ENCODE measurements around the gene C17orf107. TPM values are rescaled to one million over a fixed set of nuclear protein-coding genes. Genes with fewer than 3 reads are reported as not detected.

Gene C17orf107
- polyA plus RNA-seq, 1 donor from 2014 or later = 0.45 TPM

GRCh38 chr17:4897785-4898184, 1.6 kb upstream of the C17orf107 start:
- Histone ChIP-seq H3K27ac (ENCODE audit: low read length) (no peak overlapping the region), H3K27me3 (ENCODE audit: insufficient read depth, low read depth, low read length) (no peaks in the 10 kb centered on the region), H3F3A (ENCODE audit: insufficient read depth, low read length, poor library complexity, severe bottlenecking) (no peaks in the 10 kb centered on the region), H3K79me2 (replicated peaks; ENCODE audit: insufficient read depth, low read length) (no peaks in the 10 kb centered on the region), H3K4me3 (ENCODE audit: low read length) (no peak overlapping the region), H4K20me1 (ENCODE audit: insufficient read depth) (no peaks in the 10 kb centered on the region), H2AFZ (ENCODE audit: low read depth, low read length) (no peak overlapping the region), H3K9ac (ENCODE audit: low read length) (no peak overlapping the region), H3K4me2 (ENCODE audit: low read length) (no peak overlapping the region), H3K9me2 (ENCODE audit: insufficient read depth, low read length) (no peaks in the 10 kb centered on the region), H3K36me3 (ENCODE audit: insufficient read depth, low read length) (no peaks in the 10 kb centered on the region), H3K9me3 (ENCODE audit: low read length) (no peaks in the 10 kb centered on the region)
- no peak for TF ChIP-seq CTCF (IDR thresholded peaks at IDR 0.05; ENCODE audit: poor library complexity, severe bottlenecking)
- TF ChIP-seq EP300 (conservative IDR thresholded peaks at IDR 0.05; ENCODE audit: poor library complexity, severe bottlenecking) = no peak
- TF ChIP-seq POLR2AphosphoS5 (IDR thresholded peaks at IDR 0.05) = no peak
- no peak for TF ChIP-seq EZH2 (IDR thresholded peaks at IDR 0.05; ENCODE audit: borderline replicate concordance, insufficient read depth, low read length, poor library complexity, severe bottlenecking)
- TF ChIP-seq MXI1 (conservative IDR thresholded peaks at IDR 0.05; ENCODE audit: poor library complexity, severe bottlenecking) = no peak
- no peak for TF ChIP-seq SMC3 (conservative IDR thresholded peaks at IDR 0.05; ENCODE audit: poor library complexity)
- no peak for TF ChIP-seq RAD21 (conservative IDR thresholded peaks at IDR 0.05)
- no peak for TF ChIP-seq TAF1 (IDR thresholded peaks at IDR 0.05; ENCODE audit: low read depth)
- no peak for TF ChIP-seq REST (IDR thresholded peaks at IDR 0.05; ENCODE audit: borderline replicate concordance)

GRCh38 chr17:4898351-4898750, 985 bp upstream of the C17orf107 start:
- Histone ChIP-seq H3F3A (ENCODE audit: insufficient read depth, low read length, poor library complexity, severe bottlenecking) (no peaks in the 10 kb centered on the region), H3K36me3 (ENCODE audit: insufficient read depth, low read length) (no peaks in the 10 kb centered on the region), H3K4me3 (ENCODE audit: low read length) (no peak overlapping the region), H3K9me2 (ENCODE audit: insufficient read depth, low read length) (no peaks in the 10 kb centered on the region), H3K27me3 (ENCODE audit: insufficient read depth, low read depth, low read length) (no peaks in the 10 kb centered on the region), H3K9ac (ENCODE audit: low read length) (no peak overlapping the region), H3K79me2 (replicated peaks; ENCODE audit: insufficient read depth, low read length) (no peaks in the 10 kb centered on the region), H4K20me1 (ENCODE audit: insufficient read depth) (no peaks in the 10 kb centered on the region), H2AFZ (ENCODE audit: low read depth, low read length) (no peak overlapping the region), H3K4me2 (ENCODE audit: low read length) (no peak overlapping the region), H3K9me3 (ENCODE audit: low read length) (no peaks in the 10 kb centered on the region), H3K27ac (ENCODE audit: low read length) (no peak overlapping the region)
- TF ChIP-seq TAF1 (IDR thresholded peaks at IDR 0.05; ENCODE audit: low read depth) (no peak), CTCF (IDR thresholded peaks at IDR 0.05; ENCODE audit: poor library complexity, severe bottlenecking) (no peak), SMC3 (conservative IDR thresholded peaks at IDR 0.05; ENCODE audit: poor library complexity) (no peak), POLR2AphosphoS5 (IDR thresholded peaks at IDR 0.05) (no peak), REST (IDR thresholded peaks at IDR 0.05; ENCODE audit: borderline replicate concordance) (no peak)

Measured in neural cell (in vitro differentiated cells).